Measurements from ENCODE around the gene GSDME.

Gene GSDME

GRCh38 chr7:24760968-24761367, 3.7 kb upstream of the GSDME start:
- TF ChIP-seq BCL11A (tag by site-specific recombination; IDR thresholded peaks at IDR 0.05; ENCODE audit: low read depth) (no peak), ZNF350 (tag by site-specific recombination; IDR thresholded peaks at IDR 0.05) (no peak), ZNF48 (tag by site-specific recombination; IDR thresholded peaks at IDR 0.05) (no peak), ZNF529 (tag by site-specific recombination; IDR thresholded peaks at IDR 0.05; ENCODE audit: insufficient replicate concordance) (no peak), ZNF707 (tag by site-specific recombination; IDR thresholded peaks at IDR 0.05) (no peak), ELK4 (IDR thresholded peaks at IDR 0.05; ENCODE audit: borderline replicate concordance, low read depth, low read length) (no peak), ZNF302 (tag by site-specific recombination; IDR thresholded peaks at IDR 0.05; ENCODE audit: low read depth) (no peak), ZNF624 (tag by site-specific recombination; IDR thresholded peaks at IDR 0.05) (no peak), ZNF248 (tag by site-specific recombination; IDR thresholded peaks at IDR 0.05) (no peak), HOXC10 (CRISPR knock-in tag; IDR thresholded peaks at IDR 0.05) (no peak), ZNF549 (tag by site-specific recombination; IDR thresholded peaks at IDR 0.05) (no peak), ZNF701 (tag by site-specific recombination; IDR thresholded peaks at IDR 0.05) (no peak), PRDM6 (tag by site-specific recombination; IDR thresholded peaks at IDR 0.05) (no peak), ZNF555 (tag by site-specific recombination; conservative IDR thresholded peaks at IDR 0.05) (no peak), ZFP3 (tag by site-specific recombination; IDR thresholded peaks at IDR 0.05; ENCODE audit: low read depth) (no peak), SETDB1 (IDR thresholded peaks at IDR 0.05; ENCODE audit: insufficient read length, low read length) (no peak), ZFHX2 (tag by site-specific recombination; conservative IDR thresholded peaks at IDR 0.05) (no peak)
- TF ChIP-seq, protein P1, sequence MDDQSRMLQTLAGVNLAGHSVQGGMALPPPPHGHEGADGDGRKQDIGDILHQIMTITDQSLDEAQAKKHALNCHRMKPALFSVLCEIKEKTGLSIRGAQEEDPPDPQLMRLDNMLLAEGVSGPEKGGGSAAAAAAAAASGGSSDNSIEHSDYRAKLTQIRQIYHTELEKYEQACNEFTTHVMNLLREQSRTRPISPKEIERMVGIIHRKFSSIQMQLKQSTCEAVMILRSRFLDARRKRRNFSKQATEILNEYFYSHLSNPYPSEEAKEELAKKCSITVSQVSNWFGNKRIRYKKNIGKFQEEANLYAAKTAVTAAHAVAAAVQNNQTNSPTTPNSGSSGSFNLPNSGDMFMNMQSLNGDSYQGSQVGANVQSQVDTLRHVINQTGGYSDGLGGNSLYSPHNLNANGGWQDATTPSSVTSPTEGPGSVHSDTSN (CRISPR knock-in tag; IDR thresholded peaks at IDR 0.05): no peak
- Histone ChIP-seq H3K4me1 (ENCODE audit: control insufficient read depth, insufficient read depth, low read length) (no peaks in the 10 kb centered on the region), H3K27ac (ENCODE audit: extremely low read depth, low read depth, low read length) (no peak overlapping the region), H3K9me3 (ENCODE audit: control insufficient read depth, insufficient read depth, low read depth, low read length) (no peaks in the 10 kb centered on the region), H3K36me3 (ENCODE audit: control insufficient read depth in 2 of 2, insufficient read depth in 1 of 2, low read length in 2 of 2) (no peaks in the 10 kb centered on the region), H3K4me3 (ENCODE audit: low read depth, low read length) (no peak overlapping the region)
- ChIA-PET POLR2A (no interaction called here), CTCF (interaction anchor here (0.6 to 1.1 kb wide), 2 partner anchors 60 to 331 kb away, joined by 3 read pairs; no protein-coding TSS in a partner anchor)

DNA sequence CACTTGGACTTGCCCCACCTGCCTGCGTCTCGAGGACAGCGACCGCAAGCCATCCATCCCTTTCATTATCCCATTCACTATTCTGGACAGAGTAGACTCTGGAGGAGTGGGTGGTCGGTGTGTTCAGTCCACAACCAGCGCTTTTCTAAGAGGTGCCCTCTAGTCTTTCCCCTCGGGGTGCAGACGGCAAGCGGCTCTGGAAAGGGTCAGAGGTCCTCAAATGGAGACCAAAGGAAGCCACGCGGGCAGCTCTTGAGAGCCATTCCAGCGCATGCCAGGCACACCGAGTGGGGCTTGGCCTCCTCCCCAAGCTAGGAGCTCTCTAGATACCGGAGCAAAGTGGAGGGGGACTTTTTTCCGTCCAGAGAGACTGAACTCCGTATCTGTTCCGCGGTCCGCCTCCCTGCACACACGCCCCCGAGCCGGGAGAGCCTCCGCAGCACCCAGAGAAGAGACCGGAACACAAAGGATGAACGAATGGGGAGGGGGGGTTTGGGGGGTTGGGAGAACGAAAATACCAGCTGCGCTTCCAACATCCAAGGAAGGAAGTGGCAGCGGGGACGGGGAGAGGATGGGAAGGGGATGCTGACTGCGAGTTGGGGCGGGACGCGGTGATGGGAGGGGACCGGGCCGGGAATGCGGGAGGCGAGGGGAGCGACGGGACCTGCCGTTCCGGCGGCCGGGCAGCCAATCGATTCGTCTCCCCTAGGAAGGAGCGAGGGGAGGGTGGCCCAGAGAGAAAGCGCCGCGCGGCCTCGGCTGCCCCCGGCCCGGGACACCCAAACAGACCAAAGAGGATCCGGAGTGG, 515 bp downstream of the GSDME start:
- Histone ChIP-seq H3K4me3 (ENCODE audit: low read depth, low read length) (peak overlapping the region; percentile 62), H3K36me3 (ENCODE audit: control insufficient read depth in 2 of 2, insufficient read depth in 1 of 2, low read length in 2 of 2) (no peaks in the 10 kb centered on the region), H3K9me3 (ENCODE audit: control insufficient read depth, insufficient read depth, low read depth, low read length) (no peaks in the 10 kb centered on the region), H3K27ac (ENCODE audit: extremely low read depth, low read depth, low read length) (peak overlapping the region; percentile 50; the same call in 1 of the 2 replicates), H3K4me1 (ENCODE audit: control insufficient read depth, insufficient read depth, low read length) (no peaks in the 10 kb centered on the region)
- ChIA-PET CTCF (interaction anchor here (0.6 to 0.8 kb wide), 2 partner anchors 55 to 144 kb away, joined by 4 to 6 read pairs; no protein-coding TSS in a partner anchor), POLR2A (interaction anchor here (0.6 to 3.0 kb wide), 3 partner anchors 14 to 439 kb away, joined by 3 to 11 read pairs (median 6); partner anchors contain the start of gene CYCS)
- TF ChIP-seq ZNF513 (tag by site-specific recombination; IDR thresholded peaks at IDR 0.05) (no peak), KLF9 (tag by site-specific recombination; IDR thresholded peaks at IDR 0.05; ENCODE audit: low read depth) (peak; percentile 56; the same call in 1 of the 2 replicates), ZNF501 (tag by site-specific recombination; IDR thresholded peaks at IDR 0.05) (no peak), ZNF341 (tag by site-specific recombination; IDR thresholded peaks at IDR 0.05; ENCODE audit: low read depth) (peak; percentile 98)
- TF ChIP-seq, protein P2, sequence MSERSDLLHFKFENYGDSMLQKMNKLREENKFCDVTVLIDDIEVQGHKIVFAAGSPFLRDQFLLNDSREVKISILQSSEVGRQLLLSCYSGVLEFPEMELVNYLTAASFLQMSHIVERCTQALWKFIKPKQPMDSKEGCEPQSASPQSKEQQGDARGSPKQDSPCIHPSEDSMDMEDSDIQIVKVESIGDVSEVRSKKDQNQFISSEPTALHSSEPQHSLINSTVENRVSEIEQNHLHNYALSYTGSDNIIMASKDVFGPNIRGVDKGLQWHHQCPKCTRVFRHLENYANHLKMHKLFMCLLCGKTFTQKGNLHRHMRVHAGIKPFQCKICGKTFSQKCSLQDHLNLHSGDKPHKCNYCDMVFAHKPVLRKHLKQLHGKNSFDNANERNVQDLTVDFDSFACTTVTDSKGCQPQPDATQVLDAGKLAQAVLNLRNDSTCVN (tag by site-specific recombination; optimal IDR thresholded peaks at IDR 0.05): peak; percentile 81
- TF ChIP-seq, protein P3, sequence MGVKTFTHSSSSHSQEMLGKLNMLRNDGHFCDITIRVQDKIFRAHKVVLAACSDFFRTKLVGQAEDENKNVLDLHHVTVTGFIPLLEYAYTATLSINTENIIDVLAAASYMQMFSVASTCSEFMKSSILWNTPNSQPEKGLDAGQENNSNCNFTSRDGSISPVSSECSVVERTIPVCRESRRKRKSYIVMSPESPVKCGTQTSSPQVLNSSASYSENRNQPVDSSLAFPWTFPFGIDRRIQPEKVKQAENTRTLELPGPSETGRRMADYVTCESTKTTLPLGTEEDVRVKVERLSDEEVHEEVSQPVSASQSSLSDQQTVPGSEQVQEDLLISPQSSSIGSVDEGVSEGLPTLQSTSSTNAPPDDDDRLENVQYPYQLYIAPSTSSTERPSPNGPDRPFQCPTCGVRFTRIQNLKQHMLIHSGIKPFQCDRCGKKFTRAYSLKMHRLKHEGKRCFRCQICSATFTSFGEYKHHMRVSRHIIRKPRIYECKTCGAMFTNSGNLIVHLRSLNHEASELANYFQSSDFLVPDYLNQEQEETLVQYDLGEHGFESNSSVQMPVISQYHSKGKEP (tag by site-specific recombination; IDR thresholded peaks at IDR 0.05): no peak

Measured in HEK293 (cell line).